Right lobe of liver (tissue), 6 donors: ENCODE results near the gene CHPF. TPM values are rescaled to one million over a fixed set of nuclear protein-coding genes. Genes with fewer than 3 reads are reported as not detected.

Experiments
- ATAC-seq, 4 donors: fragments of 200-7000 bp; cut with Tn5 transposase; one replicate each; pipeline ENCODE4 v1.9.1; 2020; ENCODE audit warnings: mild to moderate bottlenecking in 4 of 4, moderate library complexity in 4 of 4
- DNase-seq, 3 donors: peaks; one replicate each; pipeline ENCODE4 v3.0.0-alpha.2; 2020
- H3K27ac ChIP-seq, 3 donors: fragments of 200-600 bp; one replicate each; pipeline ENCODE4 v1.8.0; 2022
- H3K27me3 ChIP-seq, 2 donors: fragments of 200-600 bp; one replicate each; pipeline ENCODE4 v1.8.0; 2022
- H3K36me3 ChIP-seq, 4 donors: fragments of 200-600 bp; sonication (generic) in 1 of 4; one replicate each; pipeline versions ENCODE4 v1.5.1 to v1.8.0; 2017 to 2022; ENCODE audit warnings: control low read depth in 1 of 4
- H3K4me1 ChIP-seq, 4 donors: fragments of 200-600 bp; sonication (generic) in 1 of 4; one replicate each; pipeline versions ENCODE4 v1.5.1 to v1.8.0; 2017 to 2022; ENCODE audit warnings: control low read depth in 1 of 4
- H3K4me3 ChIP-seq, 3 donors: fragments of 200-600 bp; one replicate each; pipeline ENCODE4 v1.8.0; 2022
- H3K9me3 ChIP-seq, 4 donors: fragments of 200-600 bp; sonication (generic) in 1 of 4; one replicate each; pipeline versions ENCODE4 v1.5.1 to v1.8.0; 2017 to 2022; ENCODE audit warnings: control low read depth in 1 of 4
- POLR2A ChIP-seq: fragments of 450-650 bp; IDR thresholded peaks from one replicate; pipeline ENCODE4 v1.6.1; 2017; ENCODE audit warnings: antibody characterized with exemption, mild to moderate bottlenecking
- WGBS: methylation state at CpG from one replicate; pipeline ENCODE4 v1.1.6; 2018; ENCODE audit warnings: low coverage, low lambda C conversion rate; ENCODE audit not compliant: insufficient coverage; ENCODE audit errors: missing lambda C conversion rate; 5-methylcytosine and 5-hydroxymethylcytosine counted together
- intact Hi-C, 2 donors: fragments of 100-400 bp; cut with DNase I; formaldehyde crosslinking; loops; one replicate each; pipeline versions ENCODE4 v1.11.2 to v1.14.1; 2022
- total RNA-seq, 6 experiments: library from RNA; depleted of rRNA in 2 of 6; stranded (reverse); fragments of >200 nt in 2 of 6; fragmentation: NEBNext Ultra II Directional in 3 of 6; extraction: Animal tissue kit (Norgen Biotek cat#: 25700) in 3 of 6; gene quantifications; one replicate each; pipeline versions ENCODE4 v1.1.0 to v1.2.4, GENCODE V29; 2016 to 2023
- TF ChIP-seq, protein P1 (sequence below), 4 donors: fragments of 200-600 bp in 3 of 4; fragments of 450-650 bp in 1 of 4; IDR thresholded peaks; one replicate each; pipeline versions ENCODE4 v1.5.1 to v1.8.0; 2016 to 2022; ENCODE audit warnings: antibody characterized with exemption in 4 of 4, mild to moderate bottlenecking in 2 of 4
- donor health status: DM: no; HTN: yes; CAD: no.
- donor health status: DM: no; HTN: no; CAD: no.
- donor health status: DM: no; HTN: no; CAD: no.
- donor health status: DM: no; HTN: yes; CAD: no.
- donor health status: DM: no; HTN: yes; CAD: no.

CHPF gene
- total RNA-seq, 6 experiments from 2014 or later: 33.2 to 183 (median 39.6) TPM

DNA sequence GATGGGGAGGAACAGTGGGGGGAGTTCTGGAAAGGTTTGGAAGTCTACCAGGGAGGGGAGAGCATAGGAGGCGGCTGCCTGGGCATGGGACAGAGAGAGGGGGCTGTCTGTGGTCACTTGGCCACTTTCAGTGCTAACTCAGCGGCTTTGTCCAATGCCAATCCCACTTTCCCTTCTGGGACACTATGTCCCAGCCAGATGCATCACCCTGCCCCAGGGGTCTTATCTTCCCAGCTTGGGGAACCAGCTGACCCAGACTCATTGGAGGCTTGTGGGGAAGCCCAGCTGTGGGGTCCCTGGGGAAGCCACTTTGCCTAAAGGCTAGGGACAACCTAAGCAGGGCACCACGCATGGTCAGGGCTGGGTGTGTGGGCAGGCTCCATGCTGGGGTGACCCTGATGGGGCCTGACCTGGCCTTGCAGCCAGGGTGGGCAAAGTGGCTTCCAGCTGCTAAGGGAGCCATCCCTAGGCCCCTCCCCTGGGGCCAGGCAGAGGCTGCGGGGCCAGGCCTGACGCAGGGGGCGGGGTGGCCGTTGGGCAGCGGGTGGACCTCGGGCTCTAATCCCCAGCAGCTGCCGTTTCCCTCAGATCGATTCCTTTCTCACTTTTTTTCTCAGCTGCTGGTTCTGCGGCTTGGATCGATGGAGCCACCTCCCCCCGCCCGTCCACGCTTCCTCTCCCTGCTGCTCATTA, 30.9 kb downstream of the CHPF start:
- no peaks in the 10 kb centered on the region for H3K9me3 ChIP-seq
- no peaks in the 10 kb centered on the region for H3K27me3 ChIP-seq
- H3K27ac ChIP-seq: no peak overlapping the region
- intact Hi-C loops: no loop called here
- no peak for TF ChIP-seq POLR2A
- TF ChIP-seq, protein P1, sequence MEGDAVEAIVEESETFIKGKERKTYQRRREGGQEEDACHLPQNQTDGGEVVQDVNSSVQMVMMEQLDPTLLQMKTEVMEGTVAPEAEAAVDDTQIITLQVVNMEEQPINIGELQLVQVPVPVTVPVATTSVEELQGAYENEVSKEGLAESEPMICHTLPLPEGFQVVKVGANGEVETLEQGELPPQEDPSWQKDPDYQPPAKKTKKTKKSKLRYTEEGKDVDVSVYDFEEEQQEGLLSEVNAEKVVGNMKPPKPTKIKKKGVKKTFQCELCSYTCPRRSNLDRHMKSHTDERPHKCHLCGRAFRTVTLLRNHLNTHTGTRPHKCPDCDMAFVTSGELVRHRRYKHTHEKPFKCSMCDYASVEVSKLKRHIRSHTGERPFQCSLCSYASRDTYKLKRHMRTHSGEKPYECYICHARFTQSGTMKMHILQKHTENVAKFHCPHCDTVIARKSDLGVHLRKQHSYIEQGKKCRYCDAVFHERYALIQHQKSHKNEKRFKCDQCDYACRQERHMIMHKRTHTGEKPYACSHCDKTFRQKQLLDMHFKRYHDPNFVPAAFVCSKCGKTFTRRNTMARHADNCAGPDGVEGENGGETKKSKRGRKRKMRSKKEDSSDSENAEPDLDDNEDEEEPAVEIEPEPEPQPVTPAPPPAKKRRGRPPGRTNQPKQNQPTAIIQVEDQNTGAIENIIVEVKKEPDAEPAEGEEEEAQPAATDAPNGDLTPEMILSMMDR (IDR thresholded peaks at IDR 0.05): no peak
- no peak overlapping the region for H3K4me3 ChIP-seq
- H3K4me1 ChIP-seq: peaks cover 0 to 3% (median 0%) of the 10 kb centered on the region in 4 donors
- no peak for DNase-seq
- 12% methylated on average over 13 of the region's 16 CpGs for WGBS
- H3K36me3 ChIP-seq: no peaks in the 10 kb centered on the region
- ATAC-seq: no peak

DNA sequence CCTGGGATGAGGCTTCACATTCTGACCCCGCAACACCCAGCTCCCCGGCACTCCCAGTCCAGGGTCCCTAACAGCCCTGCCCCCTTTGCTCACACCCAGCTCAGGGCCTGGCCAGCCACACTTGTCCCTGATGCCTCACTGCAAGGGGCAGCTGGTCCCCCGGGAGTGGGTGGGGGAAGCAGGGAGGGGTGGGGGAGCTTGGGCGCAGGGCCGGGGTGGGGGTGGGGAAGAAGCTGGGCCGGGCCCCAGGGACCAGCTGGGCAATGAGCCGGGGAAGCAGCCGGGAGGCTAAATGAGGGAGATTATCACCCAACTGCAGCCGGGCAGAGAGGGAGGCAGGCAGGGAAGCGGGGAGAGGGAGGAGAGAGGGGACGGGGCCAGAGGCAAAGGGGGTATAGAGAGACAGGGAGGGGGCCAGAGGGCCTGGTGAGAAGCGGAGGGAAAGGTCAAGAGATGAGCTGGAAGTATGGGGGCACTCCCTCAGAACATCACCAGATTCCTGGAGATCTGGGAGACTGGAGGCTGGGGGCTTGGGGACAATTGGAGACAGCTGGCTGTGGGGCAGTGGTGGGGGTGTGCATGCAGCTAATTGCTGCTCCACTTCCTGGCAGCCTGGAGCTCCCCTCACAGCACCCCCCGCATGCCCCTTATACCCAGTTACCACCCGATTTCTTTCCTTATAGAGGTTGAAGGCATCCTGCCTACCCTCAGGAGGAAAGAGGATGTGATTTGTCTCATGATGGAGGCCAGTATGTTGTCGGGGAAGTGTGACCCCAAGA, 31.9 kb downstream of the CHPF start:
- H3K27ac ChIP-seq: no peak overlapping the region
- H3K4me3 ChIP-seq: no peak overlapping the region
- H3K36me3 ChIP-seq: no peaks in the 10 kb centered on the region
- H3K4me1 ChIP-seq: peaks cover 0 to 3% (median 0%) of the 10 kb centered on the region in 4 donors
- H3K27me3 ChIP-seq: no peaks in the 10 kb centered on the region
- WGBS: 21% methylated on average over 13 of the region's 15 CpGs
- intact Hi-C loops: no loop called here
- no peak for DNase-seq
- H3K9me3 ChIP-seq: no peaks in the 10 kb centered on the region
- TF ChIP-seq, protein P1 (IDR thresholded peaks at IDR 0.05): no peak
- TF ChIP-seq POLR2A: no peak
- ATAC-seq: no peak

DNA sequence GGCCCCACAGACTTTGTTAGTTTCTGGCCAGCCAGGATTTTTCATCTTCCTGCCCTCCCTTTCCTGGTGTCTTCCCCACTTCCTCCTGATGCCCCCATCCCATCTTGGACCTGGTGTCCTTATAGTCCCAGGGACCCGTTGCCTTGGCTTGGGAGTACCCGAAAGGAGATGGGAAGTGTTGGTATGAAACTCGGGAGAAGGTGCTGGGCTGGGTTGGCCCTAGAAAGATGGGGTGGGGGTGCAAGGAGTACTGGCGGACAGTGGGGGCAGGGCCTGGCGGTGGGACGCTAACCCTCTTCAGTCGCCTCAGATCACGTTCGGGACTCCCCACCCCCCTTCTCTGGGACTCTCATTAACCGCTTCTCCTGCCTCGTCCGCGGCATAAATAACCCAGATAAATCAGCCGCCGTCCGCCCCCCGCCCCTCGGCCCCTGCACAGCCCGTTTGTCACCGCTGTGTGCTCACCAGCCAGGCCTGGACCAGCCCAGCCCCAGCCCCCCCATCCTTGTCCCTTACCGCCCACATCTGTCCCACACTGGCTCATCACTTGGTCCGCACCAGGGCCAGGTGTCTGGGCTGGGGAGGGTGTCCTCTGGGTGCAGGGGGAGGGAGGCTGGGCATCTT, 33.0 kb downstream of the CHPF start:
- Histone ChIP-seq H3K4me1 (peaks cover 0 to 3% (median 0%) of the 10 kb centered on the region in 4 donors), H3K27me3 (no peaks in the 10 kb centered on the region), H3K9me3 (no peaks in the 10 kb centered on the region), H3K36me3 (peaks cover 0 to 9% (median 0%) of the 10 kb centered on the region in 4 donors), H3K27ac (no peak overlapping the region), H3K4me3 (no peak overlapping the region)
- ATAC-seq (no peak), DNase-seq (no peak)
- TF ChIP-seq POLR2A: no peak
- TF ChIP-seq, protein P1 (IDR thresholded peaks at IDR 0.05): no peak
- intact Hi-C loops: no loop called here
- WGBS: 6% methylated on average over 16 of the region's 22 CpGs

DNA sequence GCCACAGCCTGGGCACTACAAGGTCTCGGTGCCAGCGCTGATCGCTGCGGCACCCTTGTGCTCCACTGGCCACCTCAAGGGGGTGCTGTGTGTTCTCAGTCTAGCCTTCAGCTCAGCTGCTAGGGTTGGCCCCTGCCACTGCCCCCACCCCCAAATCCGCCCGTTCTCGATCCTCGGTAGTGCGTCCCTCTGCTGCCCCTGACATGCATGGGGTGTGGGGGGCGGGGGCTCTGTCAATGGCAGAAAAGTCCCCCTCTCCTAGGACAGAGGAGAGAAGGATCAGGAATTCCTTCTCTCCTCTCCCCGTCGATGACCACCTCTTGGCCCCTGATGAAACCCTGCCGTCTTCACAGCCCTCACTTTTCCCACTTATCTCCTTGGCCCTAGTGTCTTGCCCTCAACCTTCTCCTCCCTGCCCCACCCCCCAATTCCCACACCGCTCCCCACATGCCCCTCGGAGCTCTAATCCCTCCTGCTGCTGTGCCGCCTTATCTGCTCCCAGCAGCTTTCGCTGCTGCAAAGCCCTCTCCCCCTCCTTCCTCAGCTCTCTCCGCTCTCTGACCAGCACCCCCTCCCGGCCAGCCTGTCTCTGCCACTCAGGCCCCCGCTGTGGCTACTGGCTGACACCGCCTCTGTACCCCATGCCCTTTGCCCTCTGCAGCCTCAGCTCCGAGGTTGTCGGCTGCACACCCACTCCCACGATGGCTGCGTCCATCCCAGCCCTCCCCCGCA, 33.7 kb downstream of the CHPF start:
- DNase-seq (peak in 2 of 3 donors; percentile 54 to 56), ATAC-seq (peak; percentile 76 to 83 (median 80))
- Histone ChIP-seq H3K27me3 (no peaks in the 10 kb centered on the region), H3K4me3 (no peak overlapping the region), H3K4me1 (peaks cover 0 to 3% (median 0%) of the 10 kb centered on the region in 4 donors), H3K27ac (no peak overlapping the region), H3K36me3 (peaks cover 0 to 9% (median 0%) of the 10 kb centered on the region in 4 donors), H3K9me3 (no peaks in the 10 kb centered on the region)
- 2% methylated on average over 16 of the region's 26 CpGs for WGBS
- TF ChIP-seq, protein P1 (IDR thresholded peaks at IDR 0.05): peak; percentile 32 to 59 (median 54)
- TF ChIP-seq POLR2A: no peak
- intact Hi-C loops: no loop called here
